SK-N-SH (cell line): ENCODE data around the gene PBX1. TPM values are rescaled to one million over a fixed set of nuclear protein-coding genes. Genes with fewer than 3 reads are reported as not detected.

Source experiments
- CTCF ChIA-PET: fragments of 300-600, 350-600 bp; formaldehyde crosslinking; extraction: SDS; loops from one replicate; lab custom pipeline; 2021; lab: Yijun Ruan, JAX
- POLR2A ChIA-PET: fragments of 350-600 bp; sonication (Branson Sonifier 250); formaldehyde crosslinking; extraction: SDS; loops from one replicate; lab custom pipeline; 2020; ENCODE audit warnings: antibody characterized with exemption, inconsistent platforms; lab: Yijun Ruan, JAX
- DNase-seq: peaks from one replicate; pipeline ENCODE4 v3.0.0; 2012
- H2AFZ ChIP-seq: fragments of 200-600 bp; sonication (generic); 2 replicates; pipeline ENCODE4 v1.8.1; 2016; ENCODE audit warnings: antibody characterized with exemption, mild to moderate bottlenecking, low read depth
- H3F3A ChIP-seq: fragments of 200-600 bp; sonication (generic); replicated peaks from 2 replicates; pipeline ENCODE3; 2016; ENCODE audit warnings: antibody characterized with exemption, mild to moderate bottlenecking; ENCODE audit not compliant: insufficient read depth
- H3K27ac ChIP-seq, 2 experiments: fragments of 200-500 bp in 1 of 2; fragments of 200-600 bp in 1 of 2; sonication (Bioruptor generic) in 1 of 2; sonication (generic), shearing (Covaris generic) in 1 of 2; 2 replicates each; pipeline versions ENCODE4 v1.5.1 to v1.6.1; 2014 to 2016; ENCODE audit warnings: low read depth in 2 of 2, inconsistent platforms in 1 of 2, low read length in 1 of 2, mild to moderate bottlenecking in 1 of 2, mixed read lengths in 1 of 2
- H3K27me3 ChIP-seq: fragments of 200-600 bp; sonication (generic), shearing (Covaris generic); 2 replicates; pipeline ENCODE4 v1.6.1; 2016; ENCODE audit warnings: mixed run types; ENCODE audit not compliant: insufficient read depth
- H3K36me3 ChIP-seq, 2 experiments: fragments of 200-500 bp in 1 of 2; fragments of 200-600 bp in 1 of 2; sonication (Bioruptor generic) in 1 of 2; sonication (generic) in 1 of 2; replicated peaks in 1 of 2; 2 replicates each; pipeline versions ENCODE3 to v1.5.1; 2014 to 2016; ENCODE audit warnings: low read length in 1 of 2, mild to moderate bottlenecking in 1 of 2; ENCODE audit not compliant: insufficient read depth in 2 of 2, control insufficient read depth in 1 of 2
- H3K4me1 ChIP-seq, 2 experiments: fragments of 200-500 bp in 1 of 2; fragments of 200-600 bp in 1 of 2; sonication (Bioruptor generic) in 1 of 2; sonication (generic), shearing (Covaris generic) in 1 of 2; 2 replicates each; pipeline versions ENCODE4 v1.5.1 to v1.6.1; 2014 to 2016; ENCODE audit warnings: low read depth in 1 of 2, low read length in 1 of 2, mixed run types in 1 of 2; ENCODE audit not compliant: insufficient read depth in 2 of 2, control insufficient read depth in 1 of 2
- H3K4me2 ChIP-seq: fragments of 200-600 bp; sonication (generic), shearing (Covaris generic); 2 replicates; pipeline ENCODE4 v1.6.1; 2017; ENCODE audit warnings: mixed run types
- H3K4me3 ChIP-seq, 2 experiments: fragments of 200-500 bp in 1 of 2; fragments of 200-600 bp in 1 of 2; sonication (Bioruptor generic) in 1 of 2; sonication (generic), shearing (Covaris generic) in 1 of 2; 2 replicates each; pipeline versions ENCODE4 v1.5.1 to v1.8.1; 2014 to 2016; ENCODE audit warnings: low read depth in 2 of 2, inconsistent platforms in 1 of 2, low read length in 1 of 2, mild to moderate bottlenecking in 1 of 2, mixed read lengths in 1 of 2, moderate library complexity in 1 of 2
- H3K79me2 ChIP-seq: fragments of 200-600 bp; sonication (generic); 2 replicates; pipeline ENCODE4 v1.8.1; 2017; ENCODE audit warnings: mild to moderate bottlenecking; ENCODE audit not compliant: insufficient read depth
- H3K9ac ChIP-seq: fragments of 200-600 bp; sonication (generic); 2 replicates; pipeline ENCODE4 v1.6.1; 2017; ENCODE audit warnings: mixed run types
- H3K9me2 ChIP-seq: fragments of 200-600 bp; sonication (generic); 2 replicates; pipeline ENCODE4 v1.6.1; 2017; ENCODE audit warnings: mixed run types
- H3K9me3 ChIP-seq: fragments of 200-600 bp; sonication (generic); 2 replicates; pipeline ENCODE4 v1.6.1; 2017; ENCODE audit warnings: mixed run types, mild to moderate bottlenecking, moderate library complexity
- H4K20me1 ChIP-seq: fragments of 200-600 bp; sonication (generic); 2 replicates; pipeline ENCODE4 v1.6.1; 2017; ENCODE audit warnings: mild to moderate bottlenecking, mixed run types; ENCODE audit not compliant: insufficient read depth
- CHD2 ChIP-seq: fragments of 150-350 bp; IDR thresholded peaks from 2 replicates; pipeline ENCODE4 v1.6.1; 2018; ENCODE audit warnings: low read length; ENCODE audit not compliant: partially characterized antibody
- CTCF ChIP-seq: fragments of 200-600 bp; sonication (generic); IDR thresholded peaks from 2 replicates; pipeline ENCODE4 v1.6.1; 2017; ENCODE audit warnings: antibody characterized with exemption, mild to moderate bottlenecking, moderate library complexity
- ELF1 ChIP-seq: IDR thresholded peaks from 2 replicates; pipeline ENCODE4 v1.4.0; 2012
- EP300 ChIP-seq, 2 experiments: IDR thresholded peaks; 2 replicates each; pipeline versions ENCODE4 v1.4.0 to v1.6.1; 2012; ENCODE audit warnings: borderline replicate concordance in 1 of 2, low read depth in 1 of 2, low read length in 1 of 2
- FOSL2 ChIP-seq: IDR thresholded peaks from 2 replicates; pipeline ENCODE4 v1.4.0; 2012; ENCODE audit warnings: low read depth, mild to moderate bottlenecking, moderate library complexity, borderline replicate concordance
- FOXM1 ChIP-seq: IDR thresholded peaks from 2 replicates; pipeline ENCODE4 v1.4.0; 2012; ENCODE audit warnings: low read depth, mild to moderate bottlenecking
- GABPA ChIP-seq: IDR thresholded peaks from 2 replicates; pipeline ENCODE4 v1.4.0; 2012; ENCODE audit warnings: low read depth, mild to moderate bottlenecking
- JUND ChIP-seq: IDR thresholded peaks from 2 replicates; pipeline ENCODE4 v1.4.0; 2012
- MAX ChIP-seq: IDR thresholded peaks from 2 replicates; pipeline ENCODE4 v1.4.0; 2012; ENCODE audit warnings: low read depth
- MEF2A ChIP-seq: IDR thresholded peaks from 2 replicates; pipeline ENCODE4 v1.4.0; 2012; ENCODE audit warnings: low read depth, borderline replicate concordance
- MXI1 ChIP-seq: IDR thresholded peaks from 2 replicates; pipeline ENCODE4 v1.6.1; 2012; ENCODE audit warnings: mild to moderate bottlenecking, low read depth, low read length, improper control_type of control experiment
- NRF1 ChIP-seq: IDR thresholded peaks from 2 replicates; pipeline ENCODE4 v1.6.1; 2012; ENCODE audit warnings: low read depth, mild to moderate bottlenecking, low read length
- PBX3 ChIP-seq: IDR thresholded peaks from 2 replicates; pipeline ENCODE4; 2012
- POLR2AphosphoS5 ChIP-seq: IDR thresholded peaks from 2 replicates; pipeline ENCODE4 v1.6.1; 2012; ENCODE audit warnings: low read depth, low read length
- RAD21 ChIP-seq: IDR thresholded peaks from 2 replicates; pipeline ENCODE4 v1.6.1; 2012; ENCODE audit warnings: mild to moderate bottlenecking, low read length
- RFX5 ChIP-seq: IDR thresholded peaks from 2 replicates; pipeline ENCODE4 v1.6.1; 2012; ENCODE audit warnings: mild to moderate bottlenecking, improper control_type of control experiment, low read length
- SMC3 ChIP-seq: IDR thresholded peaks from 2 replicates; pipeline ENCODE4 v1.6.1; 2012; ENCODE audit warnings: low read depth, low read length, improper control_type of control experiment
- TAF1 ChIP-seq: IDR thresholded peaks from 2 replicates; pipeline ENCODE4 v1.6.1; 2012; ENCODE audit warnings: low read depth, mild to moderate bottlenecking, low read length, moderate library complexity, borderline replicate concordance
- YY1 ChIP-seq: IDR thresholded peaks from 2 replicates; pipeline ENCODE4 v1.4.0; 2012; ENCODE audit warnings: low read depth, mild to moderate bottlenecking
- ZBTB33 ChIP-seq: IDR thresholded peaks from 2 replicates; pipeline ENCODE4 v1.4.0; 2012; ENCODE audit warnings: low read depth, borderline replicate concordance
- WGBS: methylation state at CpG from one replicate; pipeline ENCODE4 v1.1.6; 2017; ENCODE audit warnings: low lambda C conversion rate; 5-methylcytosine and 5-hydroxymethylcytosine counted together
- polyA plus RNA-seq, 3 experiments: library from polyadenylated mRNA; depleted of rRNA; stranded (reverse); fragments of >200 nt; gene quantifications; 2 replicates each; pipeline ENCODE4 v1.2.3, GENCODE V29; 2012

Gene PBX1
- polyA plus RNA-seq, 1 of the 3 experiments (the other 2 are of a cell fraction) = 27.0 TPM

GRCh38 chr1:164806531-164806930 lies 247.5 kb downstream of the PBX1 start:
- POLR2A ChIA-PET = no interaction called here
- no peak overlapping the region for H3K27ac ChIP-seq
- DNase-seq = no peak
- no peaks in the 10 kb centered on the region for H3K9me2 ChIP-seq
- no peak for TF ChIP-seq MEF2A
- TF ChIP-seq YY1 = no peak
- no peak for TF ChIP-seq POLR2AphosphoS5
- no peak for TF ChIP-seq NRF1
- no peak for TF ChIP-seq ZBTB33
- TF ChIP-seq RFX5 = no peak
- no peak for TF ChIP-seq CHD2
- no peak for TF ChIP-seq FOXM1
- no peak for TF ChIP-seq TAF1
- no peak for TF ChIP-seq MAX
- no peak for TF ChIP-seq MXI1
- no peak for TF ChIP-seq SMC3
- TF ChIP-seq ELF1 = no peak
- TF ChIP-seq FOSL2 = no peak
- no peak for TF ChIP-seq RAD21
- TF ChIP-seq JUND = no peak
- TF ChIP-seq EP300 (IDR thresholded peaks at IDR 0.05; ENCODE audit: borderline replicate concordance in 1 of 2, low read depth in 1 of 2, low read length in 1 of 2) = no peak
- TF ChIP-seq CTCF = no peak
- no peak for TF ChIP-seq PBX3
- no peak for TF ChIP-seq GABPA
- TF ChIP-seq, all 33 proteins: peak for 0
- Histone ChIP-seq H4K20me1 (no peaks in the 10 kb centered on the region), H3F3A (no peaks in the 10 kb centered on the region), H3K36me3 (peaks cover 10 to 18% of the 10 kb centered on the region in 2 experiments), H3K9ac (no peak overlapping the region), H3K4me1 (peaks cover 0 to 9% of the 10 kb centered on the region in 2 experiments; a peak in 2 of 4 replicates), H3K79me2 (no peaks in the 10 kb centered on the region), H3K4me3 (no peak overlapping the region), H2AFZ (no peak overlapping the region), H3K9me3 (no peaks in the 10 kb centered on the region), H3K27me3 (no peaks in the 10 kb centered on the region), H3K4me2 (no peak overlapping the region)
- 93% methylated on average over 6 of the region's 6 CpGs for WGBS
- CTCF ChIA-PET = interaction anchor here (1.3 kb wide), 1 partner anchor 19 kb away, joined by 10 read pairs; no protein-coding TSS in a partner anchor
